Tibial nerve (tissue), 4 donors: ENCODE measurements around the gene IFNG. TPM values are rescaled to one million over a fixed set of nuclear protein-coding genes. Genes with fewer than 3 reads are reported as not detected.

Source experiments
- DNase-seq, 2 donors: peaks; one replicate each; pipeline ENCODE4 v3.0.0-alpha.2; 2019; ENCODE audit warnings: low spot score in 2 of 2
- H3K27ac ChIP-seq, 4 donors: fragments of 200-600 bp; sonication (generic) in 3 of 4; one replicate each; pipeline ENCODE4 v1.5.1; 2017 to 2019; ENCODE audit warnings: mild to moderate bottlenecking in 1 of 4
- H3K27me3 ChIP-seq, 2 donors: fragments of 200-600 bp; sonication (generic) in 1 of 2; one replicate each; pipeline versions ENCODE4 v1.5.1 to v1.6.0; 2017 to 2019
- H3K36me3 ChIP-seq, 3 donors: fragments of 200-600 bp; sonication (generic); one replicate each; pipeline ENCODE4 v1.5.1; 2018 to 2019
- H3K4me1 ChIP-seq, 4 donors: fragments of 200-600 bp; sonication (generic) in 3 of 4; one replicate each; pipeline ENCODE4 v1.5.1; 2017 to 2019
- H3K4me3 ChIP-seq, 4 donors: fragments of 200-600 bp; sonication (generic) in 3 of 4; one replicate each; pipeline ENCODE4 v1.5.1; 2017 to 2019; ENCODE audit warnings: mild to moderate bottlenecking in 1 of 4, moderate library complexity in 1 of 4
- H3K9me3 ChIP-seq, 4 donors: fragments of 200-600 bp; sonication (generic) in 3 of 4; one replicate each; pipeline ENCODE4 v1.5.1; 2017 to 2019
- CTCF ChIP-seq, 5 experiments: fragments of 200-600 bp in 3 of 5; fragments of 450-650 bp in 2 of 5; sonication (generic) in 3 of 5; IDR thresholded peaks; one replicate each; pipeline ENCODE4 v1.5.1; 2016 to 2019; ENCODE audit warnings: antibody characterized with exemption in 5 of 5, mild to moderate bottlenecking in 3 of 5, moderate library complexity in 2 of 5
- EP300 ChIP-seq, 2 donors: sonication (generic); formaldehyde crosslinking; IDR thresholded peaks; one replicate each; pipeline ENCODE4 v1.6.1; 2017; ENCODE audit warnings: antibody characterized with exemption in 2 of 2, mild to moderate bottlenecking in 1 of 2
- POLR2A ChIP-seq, 2 donors: fragments of 450-650 bp; IDR thresholded peaks; one replicate each; pipeline ENCODE4 v1.6.1; 2017; ENCODE audit warnings: antibody characterized with exemption in 2 of 2, mild to moderate bottlenecking in 2 of 2, moderate library complexity in 2 of 2
- WGBS, 2 donors: methylation state at CpG; one replicate each; pipeline ENCODE4 v1.1.5; 2018; 5-methylcytosine and 5-hydroxymethylcytosine counted together
- total RNA-seq, 4 donors: library from RNA; depleted of rRNA; stranded (reverse); fragments of >200 nt; gene quantifications; one replicate each; pipeline ENCODE4 v1.1.0, GENCODE V29; 2016

IFNG gene
- total RNA-seq, 4 donors from 2014 or later = not detected

GRCh38 chr12:68114606-68115005, 44.9 kb downstream of the IFNG start:
- Histone ChIP-seq H3K27me3 (no peaks in the 10 kb centered on the region), H3K36me3 (no peaks in the 10 kb centered on the region), H3K4me1 (no peaks in the 10 kb centered on the region), H3K27ac (no peak overlapping the region), H3K9me3 (no peaks in the 10 kb centered on the region), H3K4me3 (no peak overlapping the region)
- TF ChIP-seq CTCF (IDR thresholded peaks at IDR 0.05) (no peak), POLR2A (IDR thresholded peaks at IDR 0.05) (no peak)
- 89 to 91% methylated on average over 6 of the region's 6 CpGs for WGBS, 2 donors
- no peak for DNase-seq

GRCh38 chr12:68113644-68114043, 45.9 kb downstream of the IFNG start:
- Histone ChIP-seq H3K27ac (no peak overlapping the region), H3K27me3 (no peaks in the 10 kb centered on the region), H3K36me3 (no peaks in the 10 kb centered on the region), H3K9me3 (no peaks in the 10 kb centered on the region), H3K4me1 (no peaks in the 10 kb centered on the region), H3K4me3 (no peak overlapping the region)
- no peak for DNase-seq
- TF ChIP-seq CTCF (IDR thresholded peaks at IDR 0.05) = no peak
- TF ChIP-seq POLR2A (IDR thresholded peaks at IDR 0.05) = no peak
- TF ChIP-seq EP300 (IDR thresholded peaks at IDR 0.05) = no peak
- 0% methylated on average over 1 of the region's 1 CpG for WGBS, 2 donors

- Histone ChIP-seq H3K27ac (no peak overlapping the region), H3K4me3 (no peak overlapping the region), H3K36me3 (no peaks in the 10 kb centered on the region), H3K4me1 (no peaks in the 10 kb centered on the region), H3K9me3 (no peaks in the 10 kb centered on the region), H3K27me3 (no peaks in the 10 kb centered on the region)
- TF ChIP-seq EP300 (IDR thresholded peaks at IDR 0.05) (no peak), CTCF (IDR thresholded peaks at IDR 0.05) (no peak)
- DNase-seq = no peak
Measured at GRCh38 chr12:68111995-68112394, 47.5 kb downstream of the IFNG start.

GRCh38 chr12:68109444-68110217, 49.9 kb downstream of the IFNG start:
- Histone ChIP-seq H3K36me3 (no peaks in the 10 kb centered on the region), H3K4me1 (no peaks in the 10 kb centered on the region), H3K27me3 (no peaks in the 10 kb centered on the region), H3K4me3 (no peak overlapping the region), H3K27ac (no peak overlapping the region), H3K9me3 (no peaks in the 10 kb centered on the region)
- 56 to 68% methylated on average over 1 of the region's 1 CpG for WGBS, 2 donors
- DNase-seq = no peak
- no peak for TF ChIP-seq EP300 (IDR thresholded peaks at IDR 0.05)
- no peak for TF ChIP-seq CTCF (IDR thresholded peaks at IDR 0.05)
- no peak for TF ChIP-seq POLR2A (IDR thresholded peaks at IDR 0.05)

GRCh38 chr12:68109001-68109400, 50.5 kb downstream of the IFNG start:
- Histone ChIP-seq H3K27me3 (no peaks in the 10 kb centered on the region), H3K36me3 (no peaks in the 10 kb centered on the region), H3K9me3 (no peaks in the 10 kb centered on the region), H3K4me1 (no peaks in the 10 kb centered on the region), H3K27ac (no peak overlapping the region), H3K4me3 (no peak overlapping the region)
- DNase-seq = no peak
- TF ChIP-seq EP300 (IDR thresholded peaks at IDR 0.05) = no peak
- TF ChIP-seq POLR2A (IDR thresholded peaks at IDR 0.05) = no peak
- no peak for TF ChIP-seq CTCF (IDR thresholded peaks at IDR 0.05)
